ENCODE data around the gene BMP7.

BMP7 gene

GRCh38 chr20:57266291-57267157 lies at the start of gene BMP7:
BMP7 (minus strand) TSS chr20:57266641; CDS start chr20:57266122, 519 bp downstream.
- no peak for DNase-seq

- no peak for DNase-seq
Measured at GRCh38 chr20:57315976-57316480, 49.6 kb upstream of the BMP7 start.

GRCh38 chr20:57315083-57315975 lies 48.9 kb upstream of the BMP7 start:
- DNase-seq, result no peak

DNA sequence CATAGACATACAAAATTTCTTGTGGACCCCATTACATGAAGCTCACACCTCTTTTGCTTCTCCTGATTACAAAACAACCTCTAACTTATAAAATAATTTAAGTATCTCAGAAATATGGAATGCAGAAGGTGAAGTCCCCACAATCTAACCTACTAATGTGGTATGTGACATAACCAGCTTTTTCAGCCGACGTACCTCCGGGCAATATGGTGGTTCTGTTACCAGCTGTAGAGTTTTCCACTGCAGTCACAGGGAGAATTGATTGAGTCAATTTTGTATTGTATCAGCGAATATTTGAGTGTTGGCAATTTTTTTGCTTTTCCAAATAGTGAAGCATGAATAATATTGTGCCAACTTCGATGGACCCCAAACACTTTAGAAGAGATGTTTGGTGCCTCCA lies 47.5 kb upstream of the BMP7 start:
- no peak for DNase-seq

GRCh38 chr20:57313230-57313629 lies 46.8 kb upstream of the BMP7 start:
- DNase-seq, result no peak

DNA sequence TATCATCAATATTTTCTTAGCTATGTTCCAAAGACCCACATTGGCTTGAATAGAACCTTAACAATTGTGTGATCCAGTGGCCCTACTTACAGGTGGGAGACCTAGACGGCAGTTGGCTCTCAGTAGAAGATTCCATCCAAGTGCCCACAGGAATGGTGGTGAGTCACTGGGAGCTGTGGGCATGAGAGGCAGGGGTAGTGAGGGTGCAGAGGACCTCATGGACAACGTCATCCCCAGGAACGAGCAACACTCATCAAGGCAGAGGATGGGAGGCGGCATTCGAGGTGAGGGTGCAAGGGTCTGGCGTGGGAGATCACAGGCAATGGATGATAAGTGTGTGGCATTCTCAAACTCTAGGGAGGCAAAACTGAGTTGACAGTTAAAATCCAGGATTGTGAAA lies 45.7 kb upstream of the BMP7 start:
- DNase-seq, result no peak

- no peak for DNase-seq
Measured at GRCh38 chr20:57310821-57311514, 44.5 kb upstream of the BMP7 start.

DNA sequence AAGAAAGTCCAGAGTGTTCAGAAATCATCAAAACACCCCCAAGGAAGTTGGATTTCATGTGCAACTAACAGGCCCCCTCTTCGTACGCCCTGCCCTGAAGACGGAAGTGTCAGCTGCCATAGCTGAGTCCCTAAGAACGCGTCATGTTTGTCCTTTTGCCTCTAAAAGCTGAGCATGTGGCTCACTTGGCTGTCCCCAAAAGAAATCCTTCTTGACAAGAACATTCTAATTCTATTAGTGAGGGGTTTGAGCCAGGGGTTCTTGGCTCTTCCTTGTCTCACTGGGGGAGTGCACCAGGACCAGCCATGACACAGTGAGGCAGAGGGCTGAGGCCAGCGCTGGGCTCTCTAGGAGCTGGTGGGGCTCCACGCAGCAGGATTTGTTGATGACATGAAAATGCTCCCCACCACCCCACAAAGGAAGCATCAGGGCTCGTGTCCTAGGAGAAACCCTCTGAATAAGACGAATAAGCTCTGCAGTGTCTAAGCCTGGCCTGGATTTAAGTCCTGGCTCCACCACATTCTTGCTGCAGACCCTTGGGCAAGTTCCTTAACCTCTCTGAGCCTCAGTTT lies 43.2 kb upstream of the BMP7 start:
- no peak for DNase-seq

DNA sequence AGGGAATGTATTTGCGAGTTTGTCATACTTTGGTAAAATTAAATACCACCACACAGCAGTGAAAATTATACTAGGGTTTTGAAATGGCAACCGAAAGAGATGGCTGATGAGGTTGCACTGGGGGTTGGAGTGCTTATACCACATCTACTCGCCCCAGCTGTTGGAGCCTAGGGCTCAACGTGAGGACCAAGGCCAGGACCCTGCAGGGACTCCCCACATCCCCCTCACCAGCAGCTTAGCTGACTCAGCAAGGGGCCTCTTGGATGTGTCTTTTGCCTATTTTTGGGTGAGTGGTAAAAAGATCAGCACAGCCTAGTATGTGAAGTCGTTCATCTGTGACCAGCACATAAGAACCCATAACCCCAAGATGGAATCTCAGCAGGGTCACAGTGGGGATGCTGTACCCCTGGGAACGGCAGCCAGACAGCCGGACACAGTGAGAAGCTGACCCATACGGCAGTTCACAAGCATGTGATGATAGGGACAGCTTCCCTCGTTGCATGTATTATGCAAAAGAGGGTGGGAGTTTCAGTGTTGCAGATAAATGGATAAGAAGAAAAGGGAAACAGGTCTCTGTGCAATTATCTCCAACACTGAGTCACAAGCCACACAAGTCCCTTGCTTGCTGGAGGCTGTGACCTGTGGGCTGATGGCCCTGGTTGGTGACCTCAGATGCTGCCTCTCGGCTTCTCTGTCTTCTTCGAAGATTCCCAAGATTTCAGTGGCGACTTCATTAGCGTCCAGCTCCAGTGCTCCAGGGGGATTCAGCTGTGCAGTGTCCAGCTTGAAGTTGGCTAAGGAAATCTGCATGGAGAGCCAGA lies 42.2 kb upstream of the BMP7 start:
- DNase-seq, result no peak

DNA sequence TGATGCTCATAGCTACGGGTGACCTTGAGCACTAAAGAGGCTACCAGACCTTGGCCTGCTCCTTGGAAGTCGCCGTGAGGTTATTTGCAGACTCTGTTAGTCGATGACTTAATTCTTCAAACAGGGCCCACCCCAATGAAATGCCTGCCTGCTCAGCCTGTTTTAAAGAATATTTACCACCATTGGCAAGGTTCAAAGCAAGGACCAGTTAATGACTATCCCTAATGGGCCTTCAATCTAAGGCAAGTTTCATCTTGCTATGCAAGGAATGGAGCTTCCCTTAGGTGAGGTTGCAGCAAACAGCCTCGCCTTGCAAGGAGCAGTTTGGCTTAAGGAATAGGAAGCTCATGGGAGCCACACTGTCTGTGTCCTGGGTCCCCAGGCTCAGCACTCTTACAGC lies 40.3 kb upstream of the BMP7 start:
- no peak for DNase-seq

- DNase-seq, result no peak
Measured at GRCh38 chr20:57301026-57301425, 34.6 kb upstream of the BMP7 start.

GRCh38 chr20:57298457-57298856 lies 32.0 kb upstream of the BMP7 start:
- DNase-seq, result no peak

DNA sequence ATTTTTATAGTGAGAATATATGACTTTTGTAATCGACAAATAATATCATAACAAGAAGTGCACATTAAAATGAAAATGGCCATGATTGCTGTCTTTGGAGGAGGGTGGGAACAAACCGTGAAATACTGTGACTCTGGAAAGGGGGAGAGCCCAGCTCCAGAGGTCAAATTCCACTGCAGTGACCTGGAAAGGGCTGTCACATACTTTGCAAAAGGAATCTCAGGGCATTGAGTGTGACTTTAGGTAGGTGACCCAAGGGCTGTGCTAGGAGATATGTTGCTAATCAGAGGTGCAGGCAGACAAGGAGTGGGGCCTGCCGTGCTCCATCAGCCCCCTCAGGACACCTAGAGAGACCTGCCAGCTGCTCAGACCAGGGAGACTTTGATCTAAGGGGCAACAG lies 28.1 kb upstream of the BMP7 start:
- no peak for DNase-seq

DNA sequence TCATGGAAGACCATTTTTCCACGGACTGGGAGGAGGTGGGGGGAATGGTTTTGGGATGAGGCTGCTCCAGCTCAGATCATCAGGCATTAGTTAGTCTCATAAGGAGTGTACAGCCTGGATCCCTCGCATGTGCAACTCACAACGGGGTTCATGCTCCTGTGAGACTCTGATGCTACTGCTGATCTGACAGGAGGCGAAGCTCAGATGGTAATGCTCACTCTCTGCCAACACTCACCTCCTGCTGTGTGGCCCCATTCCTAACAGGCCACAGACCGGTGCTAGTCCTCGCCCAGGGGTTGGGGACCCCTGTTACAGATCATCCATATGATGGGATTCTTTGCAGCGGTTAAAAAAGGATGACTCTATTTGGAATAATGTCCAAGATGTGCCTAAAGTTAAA lies 27.6 kb upstream of the BMP7 start:
- no peak for DNase-seq

- DNase-seq, result no peak
Measured at GRCh38 chr20:57292611-57293010, 26.2 kb upstream of the BMP7 start.

- DNase-seq, result no peak
Measured at GRCh38 chr20:57291694-57292093, 25.3 kb upstream of the BMP7 start.

GRCh38 chr20:57291003-57291402 lies 24.6 kb upstream of the BMP7 start:
- DNase-seq, result no peak

DNA sequence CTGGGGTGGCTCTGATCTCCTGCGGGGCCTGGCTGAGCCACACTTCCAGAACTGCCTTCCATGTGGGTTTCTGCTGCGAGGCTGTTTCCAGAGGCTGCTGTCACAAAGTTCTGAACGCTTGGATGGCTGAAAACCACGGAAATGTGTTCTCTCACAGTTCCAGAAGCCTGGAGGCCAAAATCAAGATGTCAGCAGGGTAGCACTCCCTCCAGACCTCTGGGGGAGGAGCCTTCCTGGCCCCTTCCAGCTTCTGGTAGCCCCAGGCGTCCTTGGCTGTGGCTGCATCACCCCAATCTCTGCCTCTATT lies 23.7 kb upstream of the BMP7 start:
- DNase-seq, result no peak

DNA sequence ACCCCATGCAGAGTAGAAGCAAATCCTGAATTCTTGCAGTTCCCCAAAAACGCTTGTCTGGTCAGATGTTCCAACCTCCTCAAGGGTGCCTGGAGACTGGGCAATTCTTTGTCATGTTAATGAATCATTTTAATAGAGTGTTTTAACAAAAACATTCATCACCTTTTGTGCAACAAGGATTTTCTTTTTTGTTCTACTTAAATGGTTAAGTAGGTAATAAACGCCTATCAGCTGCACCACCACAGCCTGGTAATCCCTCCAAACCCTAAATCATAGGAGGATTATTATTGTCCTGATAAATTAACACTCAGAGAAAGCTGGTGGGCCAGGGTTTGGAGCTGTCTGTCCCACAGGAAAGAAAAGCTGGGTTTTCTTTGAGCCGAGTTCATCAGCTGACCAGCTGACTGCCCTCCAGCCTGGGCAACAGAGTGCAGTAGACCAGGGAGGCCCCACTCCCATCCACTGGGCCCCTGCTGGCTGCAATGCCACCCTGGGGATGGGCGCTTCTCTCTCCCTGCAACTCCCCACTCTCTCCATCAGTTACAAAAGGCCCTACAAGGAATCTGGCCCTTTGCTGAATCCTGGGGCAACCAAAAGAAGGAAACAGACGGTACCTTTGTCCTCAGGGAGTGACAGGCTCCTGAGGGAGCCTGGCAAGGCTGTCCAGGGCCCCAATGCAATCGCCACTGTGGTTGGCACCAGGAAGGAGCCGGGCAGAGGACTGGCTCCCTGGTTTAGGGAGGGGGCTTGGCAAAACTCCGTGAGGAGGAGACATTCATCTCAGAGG lies 23.1 kb upstream of the BMP7 start:
- no peak for DNase-seq

GRCh38 chr20:57288651-57289277 lies 22.3 kb upstream of the BMP7 start:
- DNase-seq, result no peak

GRCh38 chr20:57287901-57288300 lies 21.5 kb upstream of the BMP7 start:
- no peak for DNase-seq

All from GDM1 (cell line).